Parathyroid adenoma (tissue), 2 donors: Measurements from ENCODE around the gene MTFP1.

Source experiments
- H2AFZ ChIP-seq: fragments of 300-600 bp; sonication (generic); one replicate; pipeline ENCODE4 v1.7.0; 2017; ENCODE audit warnings: antibody characterized with exemption, mild to moderate bottlenecking
- H3K27ac ChIP-seq: fragments of 300-600 bp; sonication (generic); one replicate; pipeline ENCODE4 v1.7.0; 2017
- H3K27me3 ChIP-seq: fragments of 300-600 bp; sonication (generic); one replicate; pipeline ENCODE4 v1.7.0; 2017; ENCODE audit warnings: low read length; ENCODE audit not compliant: control insufficient read depth, insufficient read depth
- H3K36me3 ChIP-seq: fragments of 300-600 bp; sonication (generic); one replicate; pipeline ENCODE4 v1.7.0; 2017; ENCODE audit warnings: low read length; ENCODE audit not compliant: control insufficient read depth, insufficient read depth
- H3K4me1 ChIP-seq: fragments of 300-600 bp; sonication (generic); one replicate; pipeline ENCODE4 v1.7.0; 2017; ENCODE audit warnings: control low read depth
- H3K4me2 ChIP-seq: fragments of 300-600 bp; sonication (generic); one replicate; pipeline ENCODE4 v1.7.0; 2017; ENCODE audit warnings: low read length
- H3K4me3 ChIP-seq: fragments of 300-600 bp; sonication (generic); one replicate; pipeline ENCODE4 v1.7.0; 2017; ENCODE audit warnings: low read depth, low read length
- H3K79me2 ChIP-seq: fragments of 300-600 bp; sonication (generic); one replicate; pipeline ENCODE4 v1.7.0; 2017; ENCODE audit warnings: control low read depth
- H3K9ac ChIP-seq: fragments of 300-600 bp; sonication (generic); one replicate; pipeline ENCODE4 v1.7.0; 2017; ENCODE audit warnings: mild to moderate bottlenecking
- H3K9me3 ChIP-seq: fragments of 300-600 bp; sonication (generic); one replicate; pipeline ENCODE4 v1.7.0; 2017; ENCODE audit warnings: low read length; ENCODE audit not compliant: control insufficient read depth
- TF ChIP-seq, protein P1 (sequence below): fragments of 300-600 bp; sonication (generic); IDR thresholded peaks from one replicate; pipeline ENCODE4 v1.7.0; 2017; ENCODE audit warnings: antibody characterized with exemption, mild to moderate bottlenecking
- donor health status: primary hyperparathyroidism.

The MTFP1 gene

DNA sequence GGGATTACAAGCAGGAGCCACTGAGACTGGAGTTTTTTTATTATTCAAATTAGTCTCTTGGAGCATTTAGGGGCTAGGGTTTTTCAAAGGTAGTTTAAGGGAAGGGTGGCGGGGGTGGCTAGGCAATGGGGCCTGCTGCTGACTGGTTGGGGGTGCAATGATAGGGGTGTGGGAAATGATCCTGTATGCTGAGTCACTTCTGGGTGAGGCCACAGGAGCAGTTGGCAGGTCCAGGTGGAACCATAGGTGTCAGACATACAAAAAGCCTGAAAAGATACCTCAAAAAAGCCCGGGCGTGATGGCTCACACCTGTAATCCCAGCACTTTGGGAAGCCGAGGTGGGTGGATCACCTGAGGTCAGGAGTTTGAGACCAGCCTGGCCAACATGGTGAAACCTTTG, 13.7 kb downstream of the MTFP1 start:
- Histone ChIP-seq H3K9me3 (no peaks in the 10 kb centered on the region), H3K9ac (no peak overlapping the region), H2AFZ (no peak overlapping the region), H3K27ac (no peak overlapping the region), H3K79me2 (no peaks in the 10 kb centered on the region), H3K27me3 (no peaks in the 10 kb centered on the region), H3K36me3 (no peaks in the 10 kb centered on the region), H3K4me1 (no peaks in the 10 kb centered on the region), H3K4me2 (no peak overlapping the region), H3K4me3 (no peak overlapping the region)
- TF ChIP-seq, protein P1, sequence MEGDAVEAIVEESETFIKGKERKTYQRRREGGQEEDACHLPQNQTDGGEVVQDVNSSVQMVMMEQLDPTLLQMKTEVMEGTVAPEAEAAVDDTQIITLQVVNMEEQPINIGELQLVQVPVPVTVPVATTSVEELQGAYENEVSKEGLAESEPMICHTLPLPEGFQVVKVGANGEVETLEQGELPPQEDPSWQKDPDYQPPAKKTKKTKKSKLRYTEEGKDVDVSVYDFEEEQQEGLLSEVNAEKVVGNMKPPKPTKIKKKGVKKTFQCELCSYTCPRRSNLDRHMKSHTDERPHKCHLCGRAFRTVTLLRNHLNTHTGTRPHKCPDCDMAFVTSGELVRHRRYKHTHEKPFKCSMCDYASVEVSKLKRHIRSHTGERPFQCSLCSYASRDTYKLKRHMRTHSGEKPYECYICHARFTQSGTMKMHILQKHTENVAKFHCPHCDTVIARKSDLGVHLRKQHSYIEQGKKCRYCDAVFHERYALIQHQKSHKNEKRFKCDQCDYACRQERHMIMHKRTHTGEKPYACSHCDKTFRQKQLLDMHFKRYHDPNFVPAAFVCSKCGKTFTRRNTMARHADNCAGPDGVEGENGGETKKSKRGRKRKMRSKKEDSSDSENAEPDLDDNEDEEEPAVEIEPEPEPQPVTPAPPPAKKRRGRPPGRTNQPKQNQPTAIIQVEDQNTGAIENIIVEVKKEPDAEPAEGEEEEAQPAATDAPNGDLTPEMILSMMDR: no peak

- no peak overlapping the region for H3K27ac ChIP-seq
- TF ChIP-seq, protein P1: no peak
Measured at GRCh38 chr22:30439836-30440235, 14.3 kb downstream of the MTFP1 start.

GRCh38 chr22:30441088-30441487, 15.5 kb downstream of the MTFP1 start:
- Histone ChIP-seq H3K36me3 (no peaks in the 10 kb centered on the region), H3K79me2 (no peaks in the 10 kb centered on the region), H3K27me3 (no peaks in the 10 kb centered on the region), H3K4me3 (no peak overlapping the region), H3K9me3 (no peaks in the 10 kb centered on the region), H2AFZ (no peak overlapping the region), H3K4me1 (no peaks in the 10 kb centered on the region), H3K27ac (no peak overlapping the region), H3K9ac (no peak overlapping the region), H3K4me2 (no peak overlapping the region)
- TF ChIP-seq, protein P1: no peak

More at GRCh38 chr22:30439836-30440235, 14.3 kb downstream of the MTFP1 start:
- Histone ChIP-seq H2AFZ (no peak overlapping the region), H3K4me2 (no peak overlapping the region), H3K4me3 (no peak overlapping the region), H3K9me3 (no peaks in the 10 kb centered on the region), H3K4me1 (no peaks in the 10 kb centered on the region), H3K27me3 (no peaks in the 10 kb centered on the region), H3K36me3 (no peaks in the 10 kb centered on the region), H3K9ac (no peak overlapping the region), H3K79me2 (no peaks in the 10 kb centered on the region)

- no peaks in the 10 kb centered on the region for H3K27me3 ChIP-seq
- H3K9me3 ChIP-seq: no peaks in the 10 kb centered on the region
- H3K4me1 ChIP-seq: no peaks in the 10 kb centered on the region
- TF ChIP-seq, protein P1: peak; percentile 74
- H3K36me3 ChIP-seq: no peaks in the 10 kb centered on the region
- H3K79me2 ChIP-seq: no peaks in the 10 kb centered on the region
- H3K27ac ChIP-seq: no peak overlapping the region
- peak overlapping the region; percentile 79 for H2AFZ ChIP-seq
- no peak overlapping the region for H3K4me2 ChIP-seq
- no peak overlapping the region for H3K4me3 ChIP-seq
- no peak overlapping the region for H3K9ac ChIP-seq
Measured at GRCh38 chr22:30444632-30445437, 19.3 kb downstream of the MTFP1 start.
